HEK293 (cell line): Measurements from ENCODE around the gene CCHCR1.
"Not testable (repeated sequence)": the region's sequence is repeated elsewhere in the genome, so short reads cannot be mapped to it uniquely, and the experiment has no call there.

Experiments used
- SP2 ChIP-seq: fragments of 450-650 bp; formaldehyde crosslinking; IDR thresholded peaks from 2 replicates; pipeline ENCODE4 v1.5.1; 2016; ENCODE audit warnings: missing biosample characterization, missing genetic modification characterization
- ZBTB7A ChIP-seq: fragments of 450-650 bp; formaldehyde crosslinking; IDR thresholded peaks from 2 replicates; pipeline ENCODE4 v1.5.1; 2016; ENCODE audit warnings: low read depth, missing biosample characterization, missing genetic modification characterization
- ZFP41 ChIP-seq: fragments of 450-650 bp; formaldehyde crosslinking; IDR thresholded peaks from 2 replicates; pipeline ENCODE4 v1.5.1; 2016; ENCODE audit warnings: missing biosample characterization, missing genetic modification characterization, borderline replicate concordance
- ZNF133 ChIP-seq: fragments of 450-650 bp; formaldehyde crosslinking; IDR thresholded peaks from 2 replicates; pipeline ENCODE4 v1.5.1; 2016; ENCODE audit warnings: missing biosample characterization, missing genetic modification characterization
- ZNF510 ChIP-seq: fragments of 450-650 bp; formaldehyde crosslinking; IDR thresholded peaks from 2 replicates; pipeline ENCODE4 v1.5.1; 2018; ENCODE audit warnings: mild to moderate bottlenecking, missing genetic modification characterization, missing biosample characterization; ENCODE audit not compliant: insufficient replicate concordance
- ZNF560 ChIP-seq: fragments of 450-650 bp; formaldehyde crosslinking; IDR thresholded peaks from 2 replicates; pipeline ENCODE4 v1.5.1; 2017; ENCODE audit warnings: missing biosample characterization, missing genetic modification characterization, borderline replicate concordance
- TF ChIP-seq, protein P1 (sequence below): fragments of 450-650 bp; formaldehyde crosslinking; IDR thresholded peaks from 2 replicates; pipeline ENCODE4 v1.5.1; 2016; ENCODE audit warnings: missing biosample characterization, missing genetic modification characterization
- TF ChIP-seq, protein P2 (sequence below): fragments of 450-650 bp; formaldehyde crosslinking; IDR thresholded peaks from 2 replicates; pipeline ENCODE4 v1.5.1; 2016; ENCODE audit warnings: missing biosample characterization, missing genetic modification characterization

DNA sequence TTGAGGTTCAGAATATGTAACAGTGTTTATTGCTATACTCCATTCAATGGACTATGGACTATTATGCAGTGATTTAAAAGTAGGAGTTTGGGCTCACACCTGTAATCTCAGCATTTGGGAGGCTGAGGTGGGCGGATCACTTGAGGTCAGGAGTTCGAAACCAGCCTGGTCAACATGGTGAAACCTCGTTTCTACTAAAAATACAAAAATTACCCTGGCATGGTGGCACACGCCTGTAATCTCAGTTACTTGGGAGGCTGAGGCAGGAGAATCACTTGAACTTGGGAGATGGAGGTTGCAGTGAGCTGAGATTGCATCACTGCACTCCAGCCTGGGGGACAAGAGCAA lies 41.5 kb upstream of the CCHCR1 start:
- not testable (repeated sequence) for TF ChIP-seq ZFP41 (tag by site-specific recombination); SP2 (tag by site-specific recombination); ZBTB7A (tag by site-specific recombination); ZNF560; ZNF510 (tag by site-specific recombination); ZNF133 (tag by site-specific recombination)
- TF ChIP-seq, protein P1, sequence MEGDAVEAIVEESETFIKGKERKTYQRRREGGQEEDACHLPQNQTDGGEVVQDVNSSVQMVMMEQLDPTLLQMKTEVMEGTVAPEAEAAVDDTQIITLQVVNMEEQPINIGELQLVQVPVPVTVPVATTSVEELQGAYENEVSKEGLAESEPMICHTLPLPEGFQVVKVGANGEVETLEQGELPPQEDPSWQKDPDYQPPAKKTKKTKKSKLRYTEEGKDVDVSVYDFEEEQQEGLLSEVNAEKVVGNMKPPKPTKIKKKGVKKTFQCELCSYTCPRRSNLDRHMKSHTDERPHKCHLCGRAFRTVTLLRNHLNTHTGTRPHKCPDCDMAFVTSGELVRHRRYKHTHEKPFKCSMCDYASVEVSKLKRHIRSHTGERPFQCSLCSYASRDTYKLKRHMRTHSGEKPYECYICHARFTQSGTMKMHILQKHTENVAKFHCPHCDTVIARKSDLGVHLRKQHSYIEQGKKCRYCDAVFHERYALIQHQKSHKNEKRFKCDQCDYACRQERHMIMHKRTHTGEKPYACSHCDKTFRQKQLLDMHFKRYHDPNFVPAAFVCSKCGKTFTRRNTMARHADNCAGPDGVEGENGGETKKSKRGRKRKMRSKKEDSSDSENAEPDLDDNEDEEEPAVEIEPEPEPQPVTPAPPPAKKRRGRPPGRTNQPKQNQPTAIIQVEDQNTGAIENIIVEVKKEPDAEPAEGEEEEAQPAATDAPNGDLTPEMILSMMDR, result not testable (repeated sequence)
- TF ChIP-seq, protein P2, sequence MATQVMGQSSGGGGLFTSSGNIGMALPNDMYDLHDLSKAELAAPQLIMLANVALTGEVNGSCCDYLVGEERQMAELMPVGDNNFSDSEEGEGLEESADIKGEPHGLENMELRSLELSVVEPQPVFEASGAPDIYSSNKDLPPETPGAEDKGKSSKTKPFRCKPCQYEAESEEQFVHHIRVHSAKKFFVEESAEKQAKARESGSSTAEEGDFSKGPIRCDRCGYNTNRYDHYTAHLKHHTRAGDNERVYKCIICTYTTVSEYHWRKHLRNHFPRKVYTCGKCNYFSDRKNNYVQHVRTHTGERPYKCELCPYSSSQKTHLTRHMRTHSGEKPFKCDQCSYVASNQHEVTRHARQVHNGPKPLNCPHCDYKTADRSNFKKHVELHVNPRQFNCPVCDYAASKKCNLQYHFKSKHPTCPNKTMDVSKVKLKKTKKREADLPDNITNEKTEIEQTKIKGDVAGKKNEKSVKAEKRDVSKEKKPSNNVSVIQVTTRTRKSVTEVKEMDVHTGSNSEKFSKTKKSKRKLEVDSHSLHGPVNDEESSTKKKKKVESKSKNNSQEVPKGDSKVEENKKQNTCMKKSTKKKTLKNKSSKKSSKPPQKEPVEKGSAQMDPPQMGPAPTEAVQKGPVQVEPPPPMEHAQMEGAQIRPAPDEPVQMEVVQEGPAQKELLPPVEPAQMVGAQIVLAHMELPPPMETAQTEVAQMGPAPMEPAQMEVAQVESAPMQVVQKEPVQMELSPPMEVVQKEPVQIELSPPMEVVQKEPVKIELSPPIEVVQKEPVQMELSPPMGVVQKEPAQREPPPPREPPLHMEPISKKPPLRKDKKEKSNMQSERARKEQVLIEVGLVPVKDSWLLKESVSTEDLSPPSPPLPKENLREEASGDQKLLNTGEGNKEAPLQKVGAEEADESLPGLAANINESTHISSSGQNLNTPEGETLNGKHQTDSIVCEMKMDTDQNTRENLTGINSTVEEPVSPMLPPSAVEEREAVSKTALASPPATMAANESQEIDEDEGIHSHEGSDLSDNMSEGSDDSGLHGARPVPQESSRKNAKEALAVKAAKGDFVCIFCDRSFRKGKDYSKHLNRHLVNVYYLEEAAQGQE (tag by site-specific recombination), result not testable (repeated sequence)
